ENCODE data around the gene ADGRB2.

ADGRB2 gene

DNA sequence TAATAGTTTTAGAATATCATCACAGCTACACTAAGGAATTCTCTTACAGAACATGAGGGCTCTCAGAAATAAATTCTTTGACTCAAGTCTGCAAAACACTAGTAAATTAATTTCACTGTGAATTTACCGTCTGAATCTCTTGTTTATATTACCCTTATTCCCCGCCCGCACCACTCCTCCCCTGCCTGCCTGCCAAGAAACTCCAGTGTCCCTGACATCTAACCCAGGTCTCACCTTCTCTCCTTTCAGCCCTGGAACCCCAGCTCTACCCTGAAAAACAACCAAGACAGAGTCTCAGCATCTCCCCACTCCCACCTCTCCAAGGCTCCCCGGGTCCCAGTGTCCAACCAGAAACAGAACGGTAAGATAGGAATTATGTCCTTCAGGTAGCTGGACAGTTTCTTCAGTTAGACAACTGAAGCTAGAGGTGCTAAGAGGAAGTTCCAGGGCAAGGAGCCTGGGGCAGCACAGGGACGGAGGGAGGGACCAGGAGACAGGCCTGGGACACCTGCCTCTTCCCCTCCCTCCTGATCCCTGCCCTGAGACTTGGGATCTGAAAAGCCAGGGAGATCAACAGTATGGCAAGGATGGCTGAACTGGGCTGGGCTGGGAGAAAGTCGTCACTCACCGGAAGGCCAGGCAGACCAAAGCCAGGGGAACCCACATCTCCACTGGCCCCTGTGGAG lies 75.8 kb downstream of the ADGRB2 start:
- TF ChIP-seq, protein P1, sequence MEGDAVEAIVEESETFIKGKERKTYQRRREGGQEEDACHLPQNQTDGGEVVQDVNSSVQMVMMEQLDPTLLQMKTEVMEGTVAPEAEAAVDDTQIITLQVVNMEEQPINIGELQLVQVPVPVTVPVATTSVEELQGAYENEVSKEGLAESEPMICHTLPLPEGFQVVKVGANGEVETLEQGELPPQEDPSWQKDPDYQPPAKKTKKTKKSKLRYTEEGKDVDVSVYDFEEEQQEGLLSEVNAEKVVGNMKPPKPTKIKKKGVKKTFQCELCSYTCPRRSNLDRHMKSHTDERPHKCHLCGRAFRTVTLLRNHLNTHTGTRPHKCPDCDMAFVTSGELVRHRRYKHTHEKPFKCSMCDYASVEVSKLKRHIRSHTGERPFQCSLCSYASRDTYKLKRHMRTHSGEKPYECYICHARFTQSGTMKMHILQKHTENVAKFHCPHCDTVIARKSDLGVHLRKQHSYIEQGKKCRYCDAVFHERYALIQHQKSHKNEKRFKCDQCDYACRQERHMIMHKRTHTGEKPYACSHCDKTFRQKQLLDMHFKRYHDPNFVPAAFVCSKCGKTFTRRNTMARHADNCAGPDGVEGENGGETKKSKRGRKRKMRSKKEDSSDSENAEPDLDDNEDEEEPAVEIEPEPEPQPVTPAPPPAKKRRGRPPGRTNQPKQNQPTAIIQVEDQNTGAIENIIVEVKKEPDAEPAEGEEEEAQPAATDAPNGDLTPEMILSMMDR (IDR thresholded peaks at IDR 0.05): no peak

DNA sequence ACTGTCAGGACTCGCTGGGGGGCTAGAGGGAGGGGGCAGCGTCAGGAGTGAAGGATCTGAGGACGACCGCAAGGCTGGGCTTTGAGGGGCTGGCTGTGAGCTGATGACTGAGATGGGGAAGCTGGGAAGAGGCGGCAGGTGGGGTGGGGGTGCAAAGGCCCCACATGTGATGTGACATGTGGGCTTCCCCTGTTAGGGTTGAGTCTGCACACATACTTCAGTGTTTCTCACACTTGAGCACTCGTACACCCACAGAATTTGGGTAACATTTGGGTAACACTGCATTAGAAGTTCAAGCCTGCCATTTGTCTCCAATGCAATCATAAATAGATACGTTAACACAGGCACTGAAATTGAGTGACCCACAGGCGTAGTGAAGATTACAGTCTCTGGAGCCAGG lies 76.5 kb downstream of the ADGRB2 start:
- TF ChIP-seq, protein P1 (IDR thresholded peaks at IDR 0.05): no peak
- Histone ChIP-seq H3K4me1 (ENCODE audit: control insufficient read depth in 1 of 2, insufficient read depth in 1 of 2, low read depth in 1 of 2, low read length in 1 of 2) (no peaks in the 10 kb centered on the region), H3K4me3 (ENCODE audit: low read depth in 1 of 2, low read length in 1 of 2) (no peak overlapping the region), H3K27me3 (peaks cover 6% of the 10 kb centered on the region), H3K36me3 (no peaks in the 10 kb centered on the region), H3K27ac (no peak overlapping the region), H3K9me3 (no peaks in the 10 kb centered on the region)

More for the DNA sequence above, 75.8 kb downstream of the ADGRB2 start:
- Histone ChIP-seq H3K36me3 (no peaks in the 10 kb centered on the region), H3K4me1 (ENCODE audit: control insufficient read depth in 1 of 2, insufficient read depth in 1 of 2, low read depth in 1 of 2, low read length in 1 of 2) (no peaks in the 10 kb centered on the region), H3K9me3 (no peaks in the 10 kb centered on the region), H3K27me3 (peaks cover 6% of the 10 kb centered on the region), H3K27ac (no peak overlapping the region), H3K4me3 (ENCODE audit: low read depth in 1 of 2, low read length in 1 of 2) (no peak overlapping the region)

DNA sequence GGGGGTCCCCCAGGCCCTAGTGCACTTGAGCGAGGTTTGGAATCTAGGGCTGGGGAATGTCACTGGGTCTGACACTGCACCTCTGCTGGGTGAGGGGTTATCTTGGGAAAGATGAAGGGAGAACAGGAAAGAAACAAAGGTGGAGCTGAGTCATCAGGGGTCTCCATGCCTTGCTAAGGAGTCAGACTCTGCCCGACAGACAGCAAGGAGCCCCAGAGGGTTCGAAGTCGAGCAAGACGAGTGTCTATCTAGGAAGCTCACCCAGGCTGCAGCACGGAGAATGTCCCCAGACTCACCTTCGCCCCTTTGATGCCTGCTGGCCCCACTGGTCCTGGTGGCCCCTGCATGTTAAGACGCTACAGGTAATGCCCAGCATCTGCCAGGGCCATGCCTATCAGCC lies 78.3 kb downstream of the ADGRB2 start:
- Histone ChIP-seq H3K27ac (no peak overlapping the region), H3K9me3 (no peaks in the 10 kb centered on the region), H3K36me3 (no peaks in the 10 kb centered on the region), H3K4me1 (ENCODE audit: control insufficient read depth in 1 of 2, insufficient read depth in 1 of 2, low read depth in 1 of 2, low read length in 1 of 2) (no peaks in the 10 kb centered on the region), H3K27me3 (peaks cover 17% of the 10 kb centered on the region), H3K4me3 (ENCODE audit: low read depth in 1 of 2, low read length in 1 of 2) (no peak overlapping the region)
- TF ChIP-seq, protein P1 (IDR thresholded peaks at IDR 0.05): no peak

DNA sequence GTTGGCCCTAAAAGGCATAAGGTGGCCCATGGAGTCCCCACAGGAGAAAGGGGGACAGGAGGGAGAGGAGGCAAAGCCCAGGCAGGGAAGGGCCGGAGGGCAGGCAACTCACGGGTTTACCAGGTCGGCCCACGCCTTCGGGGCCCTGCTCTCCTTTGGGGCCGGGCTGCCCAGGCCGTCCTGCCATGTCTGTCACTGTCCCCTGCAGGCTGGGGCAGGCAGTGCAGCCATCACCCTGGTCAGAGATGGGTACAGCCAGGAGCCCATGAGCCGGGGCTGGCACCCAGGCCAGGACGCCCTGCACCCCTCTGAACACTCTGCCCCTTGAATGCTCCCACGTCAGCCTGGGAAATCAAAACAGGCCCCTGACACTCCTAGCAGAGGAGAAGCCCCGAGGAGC lies 80.1 kb downstream of the ADGRB2 start:
- H3K9me3 ChIP-seq: no peaks in the 10 kb centered on the region
- no peak overlapping the region for H3K27ac ChIP-seq
- TF ChIP-seq, protein P1 (IDR thresholded peaks at IDR 0.05): no peak
- peaks cover 28% of the 10 kb centered on the region for H3K27me3 ChIP-seq
- H3K36me3 ChIP-seq: no peaks in the 10 kb centered on the region
- no peak overlapping the region for H3K4me3 ChIP-seq (ENCODE audit: low read depth in 1 of 2, low read length in 1 of 2)
- no peaks in the 10 kb centered on the region for H3K4me1 ChIP-seq (ENCODE audit: control insufficient read depth in 1 of 2, insufficient read depth in 1 of 2, low read depth in 1 of 2, low read length in 1 of 2)

DNA sequence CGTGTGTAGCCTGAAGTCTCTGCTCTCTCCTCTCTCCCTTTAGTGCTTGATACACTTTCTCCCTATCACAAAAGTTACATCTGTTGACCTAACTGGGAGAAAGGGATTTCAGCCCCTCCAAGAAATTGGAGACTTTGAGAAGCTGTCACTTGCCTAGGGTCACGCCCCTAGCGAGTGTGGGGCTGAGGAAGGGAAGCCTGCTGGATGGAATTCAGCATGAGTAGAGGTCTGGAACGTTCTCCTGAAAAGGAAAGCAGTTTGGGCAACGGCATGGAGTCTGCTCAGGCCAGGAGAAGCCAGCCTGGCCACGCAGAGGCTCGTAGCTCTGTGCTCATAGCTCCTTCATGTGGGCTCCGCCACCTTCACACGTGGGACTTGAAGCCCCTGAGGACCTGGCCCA lies 82.7 kb downstream of the ADGRB2 start:
- Histone ChIP-seq H3K36me3 (no peaks in the 10 kb centered on the region), H3K27ac (no peak overlapping the region), H3K9me3 (no peaks in the 10 kb centered on the region), H3K4me1 (ENCODE audit: control insufficient read depth in 1 of 2, insufficient read depth in 1 of 2, low read depth in 1 of 2, low read length in 1 of 2) (no peaks in the 10 kb centered on the region), H3K4me3 (ENCODE audit: low read depth in 1 of 2, low read length in 1 of 2) (no peak overlapping the region), H3K27me3 (peaks cover 42% of the 10 kb centered on the region)
- TF ChIP-seq, protein P1 (IDR thresholded peaks at IDR 0.05): no peak

All from neutrophil (primary cell).